SU-DHL-6 (cell line): ENCODE results near the gene PAF1.

Experiments used
- H2AFZ ChIP-seq: fragments of 200-600 bp; sonication (generic); 2 replicates; pipeline ENCODE4 v1.6.1; 2014; ENCODE audit warnings: low read depth, mild to moderate bottlenecking, moderate library complexity, mixed read lengths, antibody characterized with exemption, low read length; ENCODE audit not compliant: severe bottlenecking
- H3F3A ChIP-seq: fragments of 200-600 bp; shearing (Covaris generic); 2 replicates; pipeline ENCODE4 v1.6.0; 2016; ENCODE audit warnings: antibody characterized with exemption, mild to moderate bottlenecking; ENCODE audit not compliant: insufficient read depth
- H3K27ac ChIP-seq: fragments of 200-600 bp; sonication (generic); 2 replicates; pipeline ENCODE4 v1.5.1; 2016; ENCODE audit warnings: low read depth, mild to moderate bottlenecking, low read length, moderate library complexity, mixed read lengths
- H3K27me3 ChIP-seq: fragments of 200-600 bp; sonication (generic), shearing (Covaris generic); 2 replicates; pipeline ENCODE4 v1.6.0; 2014; ENCODE audit warnings: mild to moderate bottlenecking, low read length
- H3K36me3 ChIP-seq: fragments of 200-600 bp; sonication (generic); 2 replicates; pipeline ENCODE4 v1.6.1; 2014; ENCODE audit warnings: mild to moderate bottlenecking, low read length, mixed read lengths
- H3K4me2 ChIP-seq: fragments of 300-600, 200-600 bp; shearing (Covaris generic), sonication (generic); 2 replicates; pipeline ENCODE4 v1.6.0; 2014; ENCODE audit warnings: low read length, low read depth, mild to moderate bottlenecking; ENCODE audit not compliant: poor library complexity, severe bottlenecking
- H3K4me3 ChIP-seq: fragments of 200-600 bp; sonication (generic); 2 replicates; pipeline ENCODE4 v1.5.1; 2014; ENCODE audit warnings: antibody characterized with exemption, low read length, mild to moderate bottlenecking, mixed read lengths; ENCODE audit not compliant: insufficient read depth, poor library complexity, severe bottlenecking
- H3K79me2 ChIP-seq: fragments of 200-600 bp; sonication (generic); 2 replicates; pipeline ENCODE4 v1.6.1; 2014; ENCODE audit warnings: mild to moderate bottlenecking, low read length, moderate library complexity; ENCODE audit not compliant: insufficient read depth
- H3K9ac ChIP-seq: fragments of 200-600 bp; sonication (generic); 2 replicates; pipeline ENCODE4 v1.7.0; 2014; ENCODE audit warnings: mild to moderate bottlenecking, low read length
- H3K9me2 ChIP-seq: fragments of 200-600 bp; sonication (generic); replicated peaks from 2 replicates; pipeline ENCODE4 v1.6.1; 2014; ENCODE audit warnings: low read length; ENCODE audit not compliant: insufficient read depth
- H3K9me3 ChIP-seq: fragments of 200-600 bp; sonication (generic); 2 replicates; pipeline ENCODE4 v1.6.1; 2014; ENCODE audit warnings: low read length, mixed read lengths; ENCODE audit not compliant: insufficient read depth
- H4K20me1 ChIP-seq: fragments of 200-600 bp; sonication (generic); 2 replicates; pipeline ENCODE4 v1.6.1; 2014; ENCODE audit warnings: low read depth, mild to moderate bottlenecking, antibody characterized with exemption, low read length, moderate library complexity, mixed read lengths
- CTCF ChIP-seq: fragments of 200-600 bp; sonication (generic); IDR thresholded peaks from one replicate; pipeline ENCODE4 v1.5.1; 2017; ENCODE audit warnings: antibody characterized with exemption, mild to moderate bottlenecking, low read length, moderate library complexity; ENCODE audit not compliant: insufficient read depth, poor library complexity, severe bottlenecking
- EZH2phosphoT487 ChIP-seq: fragments of 200-600 bp; sonication (generic), shearing (Covaris generic); conservative IDR thresholded peaks from 2 replicates; pipeline ENCODE4 v1.6.1; 2018; ENCODE audit warnings: mild to moderate bottlenecking, antibody characterized with exemption, low read length, moderate library complexity, mixed read lengths

The PAF1 gene

GRCh38 chr19:39372047-39372802 lies 18.7 kb downstream of the PAF1 start:
- no peak overlapping the region for H3K27ac ChIP-seq
- H3K4me2 ChIP-seq: no peak overlapping the region

GRCh38 chr19:39370735-39371134 lies 20.2 kb downstream of the PAF1 start:
- H3K9me2 ChIP-seq: no peaks in the 10 kb centered on the region
- H3K79me2 ChIP-seq: no peaks in the 10 kb centered on the region
- no peaks in the 10 kb centered on the region for H3K36me3 ChIP-seq
- H3K4me3 ChIP-seq: no peak overlapping the region
- TF ChIP-seq EZH2phosphoT487 (no peak), CTCF (no peak)
- no peaks in the 10 kb centered on the region for H3F3A ChIP-seq
- H3K9ac ChIP-seq: no peak overlapping the region
- no peaks in the 10 kb centered on the region for H4K20me1 ChIP-seq
- H2AFZ ChIP-seq: no peak overlapping the region
- H3K27ac ChIP-seq: no peak overlapping the region
- H3K4me2 ChIP-seq: no peak overlapping the region
- no peaks in the 10 kb centered on the region for H3K27me3 ChIP-seq
- no peaks in the 10 kb centered on the region for H3K9me3 ChIP-seq

More at GRCh38 chr19:39372047-39372802, 18.7 kb downstream of the PAF1 start:
- Histone ChIP-seq H3K9ac (no peak overlapping the region), H3F3A (no peaks in the 10 kb centered on the region), H3K9me3 (no peaks in the 10 kb centered on the region), H2AFZ (no peak overlapping the region), H3K27me3 (no peaks in the 10 kb centered on the region), H4K20me1 (no peaks in the 10 kb centered on the region), H3K4me3 (no peak overlapping the region), H3K36me3 (no peaks in the 10 kb centered on the region), H3K79me2 (no peaks in the 10 kb centered on the region), H3K9me2 (no peaks in the 10 kb centered on the region)
- TF ChIP-seq EZH2phosphoT487: no peak
- TF ChIP-seq CTCF: no peak

GRCh38 chr19:39369200-39369599 lies 21.7 kb downstream of the PAF1 start:
- Histone ChIP-seq H2AFZ (no peak overlapping the region), H3K27me3 (no peaks in the 10 kb centered on the region), H3K36me3 (no peaks in the 10 kb centered on the region), H3K9me2 (no peaks in the 10 kb centered on the region), H3K4me2 (no peak overlapping the region), H3K79me2 (no peaks in the 10 kb centered on the region), H3F3A (no peaks in the 10 kb centered on the region), H3K9ac (no peak overlapping the region), H3K4me3 (no peak overlapping the region), H4K20me1 (no peaks in the 10 kb centered on the region), H3K27ac (no peak overlapping the region), H3K9me3 (no peaks in the 10 kb centered on the region)
- TF ChIP-seq CTCF (no peak), EZH2phosphoT487 (no peak)
